K562 (cell line): ENCODE results near the gene GAL. TPM values are rescaled to one million over a fixed set of nuclear protein-coding genes. Genes with fewer than 3 reads are reported as not detected.

Experiments used
- ATAC-seq: fragments of 200-7000 bp; cut with Tn5 transposase; 3 replicates; pipeline ENCODE4 v1.9.1; 2020; ENCODE audit warnings: moderate library complexity
- BruUV-seq: library from RNA; stranded (reverse); fragments of 400-500 nt; replicated peaks from 2 replicates; lab custom pipeline; 2021; lab: Mats Ljungman, UMichigan
- CTCF ChIA-PET: fragments of 300-600 bp; formaldehyde crosslinking; extraction: SDS; loops from one replicate; lab custom pipeline; 2021; ENCODE audit warnings: low intra/inter-chr PET ratio; lab: Yijun Ruan, JAX
- POLR2A ChIA-PET: fragments of 300-600, 350-650 bp; sonication (Branson Sonifier 250); formaldehyde crosslinking; extraction: SDS; loops from one replicate; lab custom pipeline; 2021; ENCODE audit warnings: antibody characterized with exemption, inconsistent platforms; lab: Yijun Ruan, JAX
- DNase-seq, 4 experiments: peaks; one replicate each; pipeline versions ENCODE4 v3.0.0 to v3.0.0-alpha.2; 2011 to 2018; ENCODE audit warnings: low spot score in 3 of 4, mixed read lengths in 3 of 4; ENCODE audit errors: extremely low read depth in 1 of 4
- FAIRE-seq: peaks from 2 replicates; lab custom pipeline; 2011; peaks lifted over from hg19 to GRCh38; lab: Jason Lieb, UNC
- H2AFZ ChIP-seq: 2 replicates; pipeline ENCODE4 v1.6.0; 2011; ENCODE audit warnings: low read depth, low read length, control low read depth, inconsistent platforms
- H3K27ac ChIP-seq: fragments of 200-600 bp; 3 replicates; pipeline ENCODE4 v1.8.0; 2011; ENCODE audit warnings: low read depth, mild to moderate bottlenecking, control low read depth, inconsistent platforms, low read length, moderate library complexity, mixed read lengths; ENCODE audit errors: extremely low read depth
- H3K27me3 ChIP-seq, 2 experiments: fragments of 300-600 bp in 1 of 2; 2 replicates in 1 of 2; 3 replicates in 1 of 2; pipeline versions ENCODE4 v1.6.0 to v1.8.0; 2011; ENCODE audit warnings: inconsistent platforms in 2 of 2, low read length in 2 of 2, mild to moderate bottlenecking in 1 of 2, mixed read lengths in 1 of 2, moderate library complexity in 1 of 2; ENCODE audit not compliant: control insufficient read depth in 2 of 2, insufficient read depth in 2 of 2
- H3K36me3 ChIP-seq: fragments of 300-600 bp; 3 replicates; pipeline ENCODE4 v1.8.0; 2011; ENCODE audit warnings: mild to moderate bottlenecking, low read length, inconsistent platforms; ENCODE audit not compliant: control insufficient read depth, insufficient read depth
- H3K4me1 ChIP-seq, 2 experiments: fragments of 200-600 bp in 1 of 2; replicated peaks in 1 of 2; 2 replicates in 1 of 2; 3 replicates in 1 of 2; pipeline versions ENCODE4 v1.5.1 to v1.8.0; 2011; ENCODE audit warnings: inconsistent platforms in 2 of 2, low read length in 2 of 2, mild to moderate bottlenecking in 1 of 2, mixed read lengths in 1 of 2, moderate library complexity in 1 of 2; ENCODE audit not compliant: control insufficient read depth in 2 of 2, insufficient read depth in 2 of 2
- H3K4me2 ChIP-seq: 2 replicates; pipeline ENCODE4 v1.6.1; 2011; ENCODE audit warnings: low read length, control low read depth, inconsistent platforms, mixed read lengths; ENCODE audit not compliant: insufficient read depth
- H3K4me3 ChIP-seq: fragments of 200-600 bp; sonication (generic), shearing (Covaris generic); 2 replicates; pipeline ENCODE4 v1.5.1; 2016; ENCODE audit warnings: control low read depth, inconsistent platforms
- H3K79me2 ChIP-seq: fragments of 200-600 bp; 3 replicates; pipeline ENCODE4 v1.8.0; 2011; ENCODE audit warnings: low read length, inconsistent platforms; ENCODE audit not compliant: control insufficient read depth, insufficient read depth
- H3K9ac ChIP-seq, 2 experiments: 2 replicates each; pipeline versions ENCODE4 v1.6.0 to v1.6.1; 2011; ENCODE audit warnings: low read depth in 2 of 2, low read length in 2 of 2, control low read depth in 1 of 2, inconsistent platforms in 1 of 2, mild to moderate bottlenecking in 1 of 2, mixed read lengths in 1 of 2; ENCODE audit not compliant: insufficient read depth in 1 of 2
- H3K9me1 ChIP-seq: one replicate; pipeline ENCODE4 v1.6.0; 2011; ENCODE audit warnings: inconsistent platforms, mild to moderate bottlenecking, low read length, moderate library complexity; ENCODE audit not compliant: control insufficient read depth, insufficient read depth
- H3K9me3 ChIP-seq: replicated peaks from 2 replicates; pipeline ENCODE4 v1.5.1; 2011; ENCODE audit warnings: low read depth, low read length, inconsistent platforms; ENCODE audit not compliant: control insufficient read depth, insufficient read depth
- H4K20me1 ChIP-seq: replicated peaks from 2 replicates; pipeline ENCODE4 v1.6.1; 2011; ENCODE audit warnings: low read length, inconsistent platforms, mixed read lengths; ENCODE audit not compliant: control insufficient read depth, insufficient read depth
- CBX3 ChIP-seq, 2 experiments: IDR thresholded peaks; 1 replicate in 1 of 2; 2 replicates in 1 of 2; pipeline ENCODE4 v1.6.1; 2012; ENCODE audit warnings: inconsistent platforms in 2 of 2, low read length in 2 of 2, borderline replicate concordance in 1 of 2, control low read depth in 1 of 2
- EP400 ChIP-seq: fragments of 450-650 bp; IDR thresholded peaks from 2 replicates; pipeline ENCODE4 v1.6.1; 2017; ENCODE audit warnings: antibody characterized with exemption, mild to moderate bottlenecking, moderate library complexity
- MYNN ChIP-seq, 2 experiments: sonication (generic); formaldehyde crosslinking in 1 of 2; IDR thresholded peaks; 2 replicates each; pipeline versions ENCODE4 v1.5.0 to v1.6.1; 2016 to 2020; ENCODE audit warnings: antibody characterized with exemption in 1 of 2, missing genetic modification reagents in 1 of 2
- TEAD1 ChIP-seq, 2 experiments: fragments of 450-650 bp in 1 of 2; sonication (generic) in 1 of 2; formaldehyde crosslinking; IDR thresholded peaks; 2 replicates each; pipeline versions ENCODE4 v1.4.0 to v1.8.0; 2020 to 2022; ENCODE audit warnings: mild to moderate bottlenecking in 2 of 2, missing genetic modification reagents in 1 of 2
- WGBS: fragments of 100-300 bp; shearing (Covaris generic); methylation state at CpG from one replicate; pipeline ENCODE4 v1.1.6; 2016; ENCODE audit warnings: low coverage, mixed read lengths; ENCODE audit not compliant: insufficient coverage; ENCODE audit errors: missing lambda C conversion rate; 5-methylcytosine and 5-hydroxymethylcytosine counted together
- in situ Hi-C: fragments of 300-500 bp; cut with MboI; formaldehyde crosslinking; loops from 4 replicates; pipeline ENCODE4 v1.15.0; 2018; ENCODE audit warnings: inconsistent platforms, mixed read lengths
- intact Hi-C: fragments of 100-400 bp; cut with micrococcal nuclease; formaldehyde crosslinking; loops from 2 replicates; pipeline ENCODE4 v1.14.2; 2022
- polyA plus RNA-seq, 8 experiments: library from polyadenylated mRNA; depleted of rRNA in 4 of 8; stranded (reverse) in 5 of 8; unstranded in 3 of 8; fragments of >200 nt; fragmentation: Nextera tagmentation in 2 of 8; fragmentation: Illumina TruSeq in 1 of 8; extraction: Ambion mirVana in 2 of 8; extraction: Trizol in 1 of 8; gene quantifications; 2 replicates each; pipeline versions ENCODE4 v1.2.1 to v1.2.3, GENCODE V29; 2011 to 2014; ENCODE audit warnings: inconsistent platforms in 1 of 8, missing spikeins in 1 of 8
- total RNA-seq, 7 experiments: library from RNA; depleted of rRNA in 6 of 7; stranded (reverse); fragments of >200 nt in 6 of 7; fragmentation: Illumina TruSeq in 2 of 7; extraction: Trizol in 2 of 7; gene quantifications; 2 replicates each; pipeline versions ENCODE4 v1.2.1 to v1.2.3, GENCODE V29; 2011 to 2021; ENCODE audit warnings: low replicate concordance in 1 of 7
- TF ChIP-seq, protein P1 (sequence below): fragments of 450-650 bp; IDR thresholded peaks from 2 replicates; pipeline ENCODE4 v1.6.1; 2016

The GAL gene
- total and polyA plus RNA-seq, 9 of the 15 experiments (the other 6 are each of a cell fraction or from before 2014, with no cell fraction given) = 10.6 to 119 (median 36.3) TPM

DNA sequence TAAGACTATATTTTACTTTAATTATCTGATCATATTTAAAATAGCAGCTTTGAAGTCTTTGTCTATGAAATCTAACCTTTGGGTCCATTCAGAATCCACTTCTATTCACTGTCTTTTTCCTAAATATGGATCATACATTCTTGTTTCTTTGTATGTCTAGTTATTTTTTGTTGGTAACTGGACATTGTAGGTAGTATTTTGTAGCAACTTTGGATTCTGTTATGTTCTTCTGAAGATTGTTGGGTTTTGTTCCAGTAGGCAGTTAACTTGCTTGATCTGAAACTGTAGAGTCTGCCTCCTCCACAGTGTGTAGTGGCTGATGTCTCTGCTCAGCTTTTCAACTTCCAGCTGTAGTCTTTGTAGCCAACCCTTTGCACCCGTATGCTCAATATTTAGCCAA, 37.5 kb upstream of the GAL start:
- intact Hi-C loops = no loop called here
- H3K79me2 ChIP-seq = no peaks in the 10 kb centered on the region
- H3K4me2 ChIP-seq = no peak overlapping the region
- DNase-seq (no peak), ATAC-seq (no peak), FAIRE-seq (no peak)
- H3K9me3 ChIP-seq = no peaks in the 10 kb centered on the region; the same call in 1 of the 2 replicates
- BruUV-seq = no TSS peak
- H3K4me3 ChIP-seq = no peak overlapping the region
- no peak overlapping the region for H2AFZ ChIP-seq
- CTCF ChIA-PET = no interaction called here
- TF ChIP-seq, protein P1, sequence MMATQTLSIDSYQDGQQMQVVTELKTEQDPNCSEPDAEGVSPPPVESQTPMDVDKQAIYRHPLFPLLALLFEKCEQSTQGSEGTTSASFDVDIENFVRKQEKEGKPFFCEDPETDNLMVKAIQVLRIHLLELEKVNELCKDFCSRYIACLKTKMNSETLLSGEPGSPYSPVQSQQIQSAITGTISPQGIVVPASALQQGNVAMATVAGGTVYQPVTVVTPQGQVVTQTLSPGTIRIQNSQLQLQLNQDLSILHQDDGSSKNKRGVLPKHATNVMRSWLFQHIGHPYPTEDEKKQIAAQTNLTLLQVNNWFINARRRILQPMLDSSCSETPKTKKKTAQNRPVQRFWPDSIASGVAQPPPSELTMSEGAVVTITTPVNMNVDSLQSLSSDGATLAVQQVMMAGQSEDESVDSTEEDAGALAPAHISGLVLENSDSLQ = no peak
- TF ChIP-seq EP400 = no peak
- no peak for TF ChIP-seq MYNN (IDR thresholded peaks at IDR 0.05)
- no peak for TF ChIP-seq MYNN (CRISPR knock-in tag; IDR thresholded peaks at IDR 0.05)
- no peak for TF ChIP-seq TEAD1 (CRISPR knock-in tag; IDR thresholded peaks at IDR 0.05)
- 0 out of 3 replicates have a peak, but pooled peaks of 1 of the 2 experiments have one; percentile 18 for TF ChIP-seq CBX3 (IDR thresholded peaks at IDR 0.05; ENCODE audit: borderline replicate concordance in 1 of 2, low read length in 2 of 2)
- TF ChIP-seq, all 486 proteins: peak for 1
- Histone ChIP-seq H3K9me1 (no peaks in the 10 kb centered on the region), H3K9ac (no peak overlapping the region), H4K20me1 (no peaks in the 10 kb centered on the region), H3K27me3 (peaks cover 32 to 35% of the 10 kb centered on the region in 2 experiments; a peak in 4 of 5 replicates), H3K27ac (no peak overlapping the region), H3K4me1 (peaks cover 0 to 14% of the 10 kb centered on the region in 2 experiments; a peak in 2 of 5 replicates), H3K36me3 (no peaks in the 10 kb centered on the region)
- POLR2A ChIA-PET = interaction anchor here (0.6 to 1.5 kb wide), 2 partner anchors 12 to 401 kb away, joined by 3 to 5 read pairs; no protein-coding TSS in a partner anchor
- WGBS = 0% methylated on average over 1 of the region's 1 CpG
- in situ Hi-C loops = loop anchor here (25.0 kb wide), 1 partner anchor 1015 kb away; no protein-coding TSS in a partner anchor
